ENCODE measurements around the gene APBB1IP. TPM values are rescaled to one million over a fixed set of nuclear protein-coding genes. Genes with fewer than 3 reads are reported as not detected.

APBB1IP gene
- polyA plus RNA-seq, 2 of the 4 experiments (the other 2 are of a cell fraction), result 0.96 to 9.2 TPM

DNA sequence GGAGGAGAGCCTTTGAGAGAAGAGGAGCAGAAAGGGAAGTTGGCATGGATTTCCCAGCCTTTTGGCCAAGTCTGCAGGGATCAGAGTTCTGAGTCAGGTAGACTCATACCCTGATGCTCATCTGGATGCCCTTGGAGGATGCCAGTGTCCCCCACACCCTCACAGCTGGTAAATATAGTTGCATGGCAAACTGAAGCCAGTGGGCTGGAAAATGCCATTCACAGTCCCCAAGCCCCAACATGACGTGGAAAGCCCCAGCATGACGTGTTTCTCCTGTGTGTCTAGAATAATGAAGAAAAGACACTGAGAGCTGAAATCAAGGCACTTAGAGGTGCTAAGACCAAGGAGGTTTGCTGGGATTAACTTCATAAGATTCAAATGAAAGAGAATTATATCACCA, 24.8 kb upstream of the APBB1IP start:
- H3K4me2 ChIP-seq, result no peak overlapping the region
- no peak for DNase-seq (ENCODE audit: low read depth in 1 of 2, low spot score in 1 of 2)
- FAIRE-seq, result no peak
- no peak for TF ChIP-seq EHMT2 (IDR thresholded peaks at IDR 0.05; ENCODE audit: low read depth)
- TF ChIP-seq ESRRA (IDR thresholded peaks at IDR 0.05; ENCODE audit: borderline replicate concordance, low read length), result no peak
- TF ChIP-seq CEBPB (IDR thresholded peaks at IDR 0.05), result no peak
- TF ChIP-seq GATA3 (IDR thresholded peaks at IDR 0.05; ENCODE audit: borderline replicate concordance), result no peak
- TF ChIP-seq, protein P1, sequence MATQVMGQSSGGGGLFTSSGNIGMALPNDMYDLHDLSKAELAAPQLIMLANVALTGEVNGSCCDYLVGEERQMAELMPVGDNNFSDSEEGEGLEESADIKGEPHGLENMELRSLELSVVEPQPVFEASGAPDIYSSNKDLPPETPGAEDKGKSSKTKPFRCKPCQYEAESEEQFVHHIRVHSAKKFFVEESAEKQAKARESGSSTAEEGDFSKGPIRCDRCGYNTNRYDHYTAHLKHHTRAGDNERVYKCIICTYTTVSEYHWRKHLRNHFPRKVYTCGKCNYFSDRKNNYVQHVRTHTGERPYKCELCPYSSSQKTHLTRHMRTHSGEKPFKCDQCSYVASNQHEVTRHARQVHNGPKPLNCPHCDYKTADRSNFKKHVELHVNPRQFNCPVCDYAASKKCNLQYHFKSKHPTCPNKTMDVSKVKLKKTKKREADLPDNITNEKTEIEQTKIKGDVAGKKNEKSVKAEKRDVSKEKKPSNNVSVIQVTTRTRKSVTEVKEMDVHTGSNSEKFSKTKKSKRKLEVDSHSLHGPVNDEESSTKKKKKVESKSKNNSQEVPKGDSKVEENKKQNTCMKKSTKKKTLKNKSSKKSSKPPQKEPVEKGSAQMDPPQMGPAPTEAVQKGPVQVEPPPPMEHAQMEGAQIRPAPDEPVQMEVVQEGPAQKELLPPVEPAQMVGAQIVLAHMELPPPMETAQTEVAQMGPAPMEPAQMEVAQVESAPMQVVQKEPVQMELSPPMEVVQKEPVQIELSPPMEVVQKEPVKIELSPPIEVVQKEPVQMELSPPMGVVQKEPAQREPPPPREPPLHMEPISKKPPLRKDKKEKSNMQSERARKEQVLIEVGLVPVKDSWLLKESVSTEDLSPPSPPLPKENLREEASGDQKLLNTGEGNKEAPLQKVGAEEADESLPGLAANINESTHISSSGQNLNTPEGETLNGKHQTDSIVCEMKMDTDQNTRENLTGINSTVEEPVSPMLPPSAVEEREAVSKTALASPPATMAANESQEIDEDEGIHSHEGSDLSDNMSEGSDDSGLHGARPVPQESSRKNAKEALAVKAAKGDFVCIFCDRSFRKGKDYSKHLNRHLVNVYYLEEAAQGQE (IDR thresholded peaks at IDR 0.05), result no peak
- TF ChIP-seq RNF2 (IDR thresholded peaks at IDR 0.05; ENCODE audit: borderline replicate concordance, low read depth), result no peak
- no peak for TF ChIP-seq NPAS2 (CRISPR knock-in tag; IDR thresholded peaks at IDR 0.05; ENCODE audit: borderline replicate concordance)
- TF ChIP-seq, protein P2, sequence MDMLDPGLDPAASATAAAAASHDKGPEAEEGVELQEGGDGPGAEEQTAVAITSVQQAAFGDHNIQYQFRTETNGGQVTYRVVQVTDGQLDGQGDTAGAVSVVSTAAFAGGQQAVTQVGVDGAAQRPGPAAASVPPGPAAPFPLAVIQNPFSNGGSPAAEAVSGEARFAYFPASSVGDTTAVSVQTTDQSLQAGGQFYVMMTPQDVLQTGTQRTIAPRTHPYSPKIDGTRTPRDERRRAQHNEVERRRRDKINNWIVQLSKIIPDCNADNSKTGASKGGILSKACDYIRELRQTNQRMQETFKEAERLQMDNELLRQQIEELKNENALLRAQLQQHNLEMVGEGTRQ (IDR thresholded peaks at IDR 0.05), result no peak
- peak overlapping the region in 1 of 2 experiments; percentile 44; a peak in 2 of 6 replicates for H3K27ac ChIP-seq
- H3K4me3 ChIP-seq, result no peak overlapping the region
- ChIA-PET POLR2A (no interaction called here), CTCF (interaction anchor here (0.7 to 3.5 kb wide), 6 partner anchors 14 to 143 kb away, joined by 3 to 10 read pairs (median 3); no protein-coding TSS in a partner anchor)
- no peak for ATAC-seq
- H3K4me1 ChIP-seq, result peaks cover 14% of the 10 kb centered on the region
- no peaks in the 10 kb centered on the region for H3K9me3 ChIP-seq
- WGBS (ENCODE audit: missing lambda C conversion rate), result 58% methylated on average over 2 of the region's 2 CpGs

DNA sequence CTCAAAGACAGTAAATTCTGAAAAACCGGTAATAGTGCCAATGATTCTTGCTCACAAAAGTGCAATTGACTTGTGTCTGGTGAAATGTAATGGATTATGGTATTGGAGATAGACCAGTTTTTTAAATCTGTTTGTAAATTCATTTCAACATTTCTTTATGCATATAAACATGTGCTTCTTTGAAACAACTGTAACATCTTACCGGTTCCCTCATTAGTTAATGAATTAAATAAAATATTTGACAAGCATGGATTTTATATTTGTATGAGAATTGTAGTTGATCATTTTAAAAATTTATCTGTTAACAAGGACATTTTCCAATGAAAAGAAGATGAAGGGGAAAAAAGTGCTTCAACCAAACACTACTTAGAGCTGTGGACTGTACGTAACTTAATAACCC, 21.0 kb upstream of the APBB1IP start:
- POLR2A ChIA-PET, result no interaction called here
- Histone ChIP-seq H3K4me2 (no peak overlapping the region), H3K27ac (0 out of 6 replicates have a peak overlapping the region, but pooled peaks of 1 of the 2 experiments have one; percentile 18), H3K4me1 (no peaks in the 10 kb centered on the region), H3K4me3 (no peak overlapping the region), H3K9me3 (0 out of 3 replicates have a peak, but pooled peaks cover under 1% of the 10 kb centered on the region)
- no peak for TF ChIP-seq RCOR1 (IDR thresholded peaks at IDR 0.05; ENCODE audit: low read depth, low read length)
- TF ChIP-seq, protein P3, sequence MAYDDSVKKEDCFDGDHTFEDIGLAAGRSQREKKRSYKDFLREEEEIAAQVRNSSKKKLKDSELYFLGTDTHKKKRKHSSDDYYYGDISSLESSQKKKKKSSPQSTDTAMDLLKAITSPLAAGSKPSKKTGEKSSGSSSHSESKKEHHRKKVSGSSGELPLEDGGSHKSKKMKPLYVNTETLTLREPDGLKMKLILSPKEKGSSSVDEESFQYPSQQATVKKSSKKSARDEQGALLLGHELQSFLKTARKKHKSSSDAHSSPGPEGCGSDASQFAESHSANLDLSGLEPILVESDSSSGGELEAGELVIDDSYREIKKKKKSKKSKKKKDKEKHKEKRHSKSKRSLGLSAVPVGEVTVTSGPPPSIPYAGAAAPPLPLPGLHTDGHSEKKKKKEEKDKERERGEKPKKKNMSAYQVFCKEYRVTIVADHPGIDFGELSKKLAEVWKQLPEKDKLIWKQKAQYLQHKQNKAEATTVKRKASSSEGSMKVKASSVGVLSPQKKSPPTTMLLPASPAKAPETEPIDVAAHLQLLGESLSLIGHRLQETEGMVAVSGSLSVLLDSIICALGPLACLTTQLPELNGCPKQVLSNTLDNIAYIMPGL (CRISPR knock-in tag; IDR thresholded peaks at IDR 0.05; ENCODE audit: borderline replicate concordance), result no peak
- TF ChIP-seq, protein P4, sequence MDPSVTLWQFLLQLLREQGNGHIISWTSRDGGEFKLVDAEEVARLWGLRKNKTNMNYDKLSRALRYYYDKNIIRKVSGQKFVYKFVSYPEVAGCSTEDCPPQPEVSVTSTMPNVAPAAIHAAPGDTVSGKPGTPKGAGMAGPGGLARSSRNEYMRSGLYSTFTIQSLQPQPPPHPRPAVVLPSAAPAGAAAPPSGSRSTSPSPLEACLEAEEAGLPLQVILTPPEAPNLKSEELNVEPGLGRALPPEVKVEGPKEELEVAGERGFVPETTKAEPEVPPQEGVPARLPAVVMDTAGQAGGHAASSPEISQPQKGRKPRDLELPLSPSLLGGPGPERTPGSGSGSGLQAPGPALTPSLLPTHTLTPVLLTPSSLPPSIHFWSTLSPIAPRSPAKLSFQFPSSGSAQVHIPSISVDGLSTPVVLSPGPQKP (IDR thresholded peaks at IDR 0.05; ENCODE audit: low read depth, low read length), result no peak
- TF ChIP-seq RFX5 (IDR thresholded peaks at IDR 0.05), result no peak
- TF ChIP-seq HDAC2 (IDR thresholded peaks at IDR 0.05), result no peak
- TF ChIP-seq FOSB (CRISPR knock-in tag; IDR thresholded peaks at IDR 0.05), result no peak
- TF ChIP-seq TP53 (CRISPR knock-in tag; IDR thresholded peaks at IDR 0.05), result no peak
- no peak for TF ChIP-seq HOXB5 (CRISPR knock-in tag; IDR thresholded peaks at IDR 0.05)
- no peak for TF ChIP-seq BHLHE40 (IDR thresholded peaks at IDR 0.05; ENCODE audit: low read depth, low read length)
- no peak for TF ChIP-seq ZC3H11A (IDR thresholded peaks at IDR 0.05)
- TF ChIP-seq RNF2 (IDR thresholded peaks at IDR 0.05; ENCODE audit: borderline replicate concordance, low read depth), result no peak
- TF ChIP-seq, protein P5, sequence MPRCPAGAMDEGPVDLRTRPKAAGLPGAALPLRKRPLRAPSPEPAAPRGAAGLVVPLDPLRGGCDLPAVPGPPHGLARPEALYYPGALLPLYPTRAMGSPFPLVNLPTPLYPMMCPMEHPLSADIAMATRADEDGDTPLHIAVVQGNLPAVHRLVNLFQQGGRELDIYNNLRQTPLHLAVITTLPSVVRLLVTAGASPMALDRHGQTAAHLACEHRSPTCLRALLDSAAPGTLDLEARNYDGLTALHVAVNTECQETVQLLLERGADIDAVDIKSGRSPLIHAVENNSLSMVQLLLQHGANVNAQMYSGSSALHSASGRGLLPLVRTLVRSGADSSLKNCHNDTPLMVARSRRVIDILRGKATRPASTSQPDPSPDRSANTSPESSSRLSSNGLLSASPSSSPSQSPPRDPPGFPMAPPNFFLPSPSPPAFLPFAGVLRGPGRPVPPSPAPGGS (IDR thresholded peaks at IDR 0.05), result no peak
- TF ChIP-seq, protein P1 (IDR thresholded peaks at IDR 0.05), result no peak
- TF ChIP-seq, protein P6, sequence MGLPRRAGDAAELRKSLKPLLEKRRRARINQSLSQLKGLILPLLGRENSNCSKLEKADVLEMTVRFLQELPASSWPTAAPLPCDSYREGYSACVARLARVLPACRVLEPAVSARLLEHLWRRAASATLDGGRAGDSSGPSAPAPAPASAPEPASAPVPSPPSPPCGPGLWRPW (IDR thresholded peaks at IDR 0.05), result no peak
- no peak for TF ChIP-seq MAFK (IDR thresholded peaks at IDR 0.05; ENCODE audit: partially characterized antibody)
- CTCF ChIA-PET, result interaction anchor here (1.1 kb wide), 1 partner anchor 10 kb away, joined by 3 read pairs; no protein-coding TSS in a partner anchor
- ATAC-seq (no peak), FAIRE-seq (no peak), DNase-seq (ENCODE audit: low read depth in 1 of 2, low spot score in 1 of 2) (no peak)
- WGBS (ENCODE audit: missing lambda C conversion rate), result 38% methylated on average over 3 of the region's 3 CpGs

Data from A549 (cell line).